ENCODE measurements around the gene MACROD2. TPM values are rescaled to one million over a fixed set of nuclear protein-coding genes. Genes with fewer than 3 reads are reported as not detected.

MACROD2 gene
- total RNA-seq, 1 experiment from 2014 or later = 1.6 TPM

- Histone ChIP-seq H3K4ac (ENCODE audit: low read depth, low read length) (no peak overlapping the region), H3K9ac (ENCODE audit: extremely low read depth, insufficient read length, low read length) (no peak overlapping the region), H3T11ph (ENCODE audit: low read length) (no peak overlapping the region), H2BK12ac (ENCODE audit: insufficient read length, low read depth, low read length) (no peak overlapping the region), H4K8ac (replicated peaks; ENCODE audit: insufficient read length, low read depth, low read length) (no peak overlapping the region), H3K18ac (ENCODE audit: insufficient read length, low read depth, low read length) (no peak overlapping the region), H3K9me3 (ENCODE audit: control insufficient read depth, low read depth, low read length) (no peaks in the 10 kb centered on the region), H4K91ac (ENCODE audit: insufficient read length, low read depth, low read length) (no peak overlapping the region), H2AFZ (ENCODE audit: low read length) (no peak overlapping the region), H3K27me3 (ENCODE audit: insufficient read depth, low read length) (no peaks in the 10 kb centered on the region), H3K14ac (ENCODE audit: insufficient read depth, low read length) (no peak overlapping the region), H2BK120ac (ENCODE audit: low read depth, low read length, poor library complexity, severe bottlenecking) (no peak overlapping the region), H3K79me2 (ENCODE audit: insufficient read depth, low read length) (no peaks in the 10 kb centered on the region), H3K23me2 (ENCODE audit: insufficient read length, low read depth, low read length, poor library complexity, severe bottlenecking) (no peaks in the 10 kb centered on the region), H3K27ac (ENCODE audit: insufficient read length, low read depth, low read length) (no peak overlapping the region), H2BK20ac (ENCODE audit: low read depth, low read length, poor library complexity, severe bottlenecking) (no peak overlapping the region), H3K4me1 (ENCODE audit: insufficient read depth, low read length) (no peaks in the 10 kb centered on the region), H2BK5ac (ENCODE audit: insufficient read length, low read length) (no peak overlapping the region), H4K5ac (ENCODE audit: insufficient read length, low read depth, low read length) (no peak overlapping the region), H2AK5ac (ENCODE audit: insufficient read length, low read length) (no peak overlapping the region), H3K23ac (ENCODE audit: insufficient read length, low read depth, low read length) (no peak overlapping the region), H2BK15ac (ENCODE audit: low read depth, low read length) (no peak overlapping the region), H3K56ac (ENCODE audit: insufficient read length, low read depth, low read length) (no peak overlapping the region), H3K79me1 (ENCODE audit: insufficient read depth, low read depth, low read length, poor library complexity, severe bottlenecking) (no peaks in the 10 kb centered on the region), H4K20me1 (ENCODE audit: control insufficient read depth, insufficient read depth, insufficient read length) (no peaks in the 10 kb centered on the region), H3K4me2 (ENCODE audit: insufficient read depth, insufficient read length, low read length) (no peak overlapping the region)
- peaks cover 0 to 5% (median 0%) of the 10 kb centered on the region in 3 experiments; a peak in 1 of 7 replicates for H3K36me3 Mint-ChIP-seq (ENCODE audit: insufficient read depth in 1 of 3, low read depth in 3 of 3)
- no peak for DNase-seq
- no peaks in the 10 kb centered on the region for H3K4me1 Mint-ChIP-seq
- WGBS (ENCODE audit: extremely low coverage, insufficient read length, low lambda C conversion rate) = no CpG with 5 or more reads among the region's 1 CpG
- TF ChIP-seq CTCF (conservative IDR thresholded peaks at IDR 0.05) = no peak
- no peak overlapping the region for H3K4me3 Mint-ChIP-seq
- H3K9me3 Mint-ChIP-seq = no peaks in the 10 kb centered on the region
- H3K27ac Mint-ChIP-seq = no peak overlapping the region
- H3K27me3 Mint-ChIP-seq (ENCODE audit: low read depth) = no peaks in the 10 kb centered on the region
Measured at GRCh38 chr20:15107931-15108330, 1112.6 kb downstream of the MACROD2 start.

All from H9 (cell line).